AG09309 (cell line): ENCODE results near the gene CACNA2D2.

Experiments used
- DNase-seq: peaks from one replicate; pipeline ENCODE4 v3.0.0-alpha.2; 2010; ENCODE audit warnings: low read depth
- H3K4me3 ChIP-seq: 2 replicates; pipeline ENCODE4 v1.5.1; 2011; ENCODE audit warnings: mild to moderate bottlenecking, low read depth, low read length, moderate library complexity; ENCODE audit not compliant: control insufficient read depth
- CTCF ChIP-seq: IDR thresholded peaks from 2 replicates; pipeline ENCODE4 v1.5.1; 2011; ENCODE audit warnings: mild to moderate bottlenecking, low read depth, low read length, inconsistent platforms; ENCODE audit not compliant: insufficient read depth, control insufficient read depth; ENCODE audit errors: missing control alignments

CACNA2D2 gene

GRCh38 chr3:50502225-50502583, 1.2 kb downstream of the CACNA2D2 start:
- no peak overlapping the region for H3K4me3 ChIP-seq

GRCh38 chr3:50495609-50496423, 7.6 kb downstream of the CACNA2D2 start:
- no peak for DNase-seq
- no peak overlapping the region for H3K4me3 ChIP-seq
- no peak for TF ChIP-seq CTCF

More at GRCh38 chr3:50502225-50502583, 1.2 kb downstream of the CACNA2D2 start:
- no peak for TF ChIP-seq CTCF
- DNase-seq, result no peak

- no peak for TF ChIP-seq CTCF
- H3K4me3 ChIP-seq, result no peak overlapping the region
- DNase-seq, result no peak
These were observed 9.3 kb downstream of the CACNA2D2 start for GRCh38 chr3:50494126-50494525.

- no peak for TF ChIP-seq CTCF
- no peak overlapping the region for H3K4me3 ChIP-seq
- no peak for DNase-seq
These were observed 9.8 kb downstream of the CACNA2D2 start for GRCh38 chr3:50493623-50494022.

- TF ChIP-seq CTCF, result no peak
- no peak overlapping the region for H3K4me3 ChIP-seq
- DNase-seq, result no peak
These were observed 10.3 kb downstream of the CACNA2D2 start for GRCh38 chr3:50493086-50493485.

GRCh38 chr3:50491023-50491422, 12.4 kb downstream of the CACNA2D2 start:
- DNase-seq, result no peak
- no peak overlapping the region for H3K4me3 ChIP-seq
- TF ChIP-seq CTCF, result no peak

- TF ChIP-seq CTCF, result no peak
These were observed 13.0 kb downstream of the CACNA2D2 start for GRCh38 chr3:50490424-50490823.

More at GRCh38 chr3:50490424-50490823, 13.0 kb downstream of the CACNA2D2 start:
- DNase-seq, result no peak
- no peak overlapping the region for H3K4me3 ChIP-seq
